Neural cell (in vitro differentiated cells): ENCODE measurements around the gene ADARB2. TPM values are rescaled to one million over a fixed set of nuclear protein-coding genes. Genes with fewer than 3 reads are reported as not detected.

Experiments
- H2AFZ ChIP-seq: fragments of 200-600, 300-800 bp; sonication (generic), shearing (Covaris generic); 2 replicates; pipeline ENCODE4 v1.6.0; 2014; ENCODE audit warnings: low read depth, mild to moderate bottlenecking, antibody characterized with exemption, low read length, moderate library complexity
- H3F3A ChIP-seq: fragments of 200-600 bp; shearing (Covaris generic); 2 replicates; pipeline ENCODE4 v1.6.1; 2016; ENCODE audit warnings: mild to moderate bottlenecking, moderate library complexity, mixed read lengths, antibody characterized with exemption, low read length; ENCODE audit not compliant: insufficient read depth, poor library complexity, severe bottlenecking
- H3K27ac ChIP-seq: fragments of 200-600, 300-800 bp; sonication (generic), shearing (Covaris generic); 2 replicates; pipeline ENCODE4 v1.5.1; 2014; ENCODE audit warnings: mild to moderate bottlenecking, low read length, moderate library complexity
- H3K27me3 ChIP-seq: fragments of 300-800, 200-600 bp; sonication (generic), shearing (Covaris generic); 2 replicates; pipeline ENCODE4 v1.6.0; 2014; ENCODE audit warnings: mild to moderate bottlenecking, low read depth, low read length, moderate library complexity; ENCODE audit not compliant: insufficient read depth
- H3K36me3 ChIP-seq: fragments of 300-800, 200-600 bp; sonication (generic), shearing (Covaris generic); 2 replicates; pipeline ENCODE4 v1.5.1; 2014; ENCODE audit warnings: mild to moderate bottlenecking, antibody characterized with exemption, low read length, moderate library complexity; ENCODE audit not compliant: insufficient read depth
- H3K4me2 ChIP-seq: fragments of 300-800, 200-600 bp; sonication (generic), shearing (Covaris generic); 2 replicates; pipeline ENCODE4 v1.6.0; 2014; ENCODE audit warnings: mild to moderate bottlenecking, low read length
- H3K4me3 ChIP-seq: fragments of 300-800, 200-600 bp; sonication (generic), shearing (Covaris generic); 2 replicates; pipeline ENCODE4 v1.5.1; 2014; ENCODE audit warnings: mild to moderate bottlenecking, low read length, moderate library complexity
- H3K79me2 ChIP-seq: fragments of 200-600 bp; shearing (Covaris generic); replicated peaks from 2 replicates; pipeline ENCODE4 v1.6.0; 2014; ENCODE audit warnings: mild to moderate bottlenecking, low read length, moderate library complexity; ENCODE audit not compliant: insufficient read depth
- H3K9ac ChIP-seq: fragments of 300-800, 200-600 bp; sonication (generic), shearing (Covaris generic); 2 replicates; pipeline ENCODE4 v1.6.1; 2016; ENCODE audit warnings: mild to moderate bottlenecking, low read length, mixed read lengths
- H3K9me2 ChIP-seq: fragments of 200-600 bp; shearing (Covaris generic); 2 replicates; pipeline ENCODE4 v1.6.1; 2016; ENCODE audit warnings: mild to moderate bottlenecking, low read length, mixed read lengths; ENCODE audit not compliant: insufficient read depth
- H3K9me3 ChIP-seq: fragments of 200-600, 300-800 bp; sonication (generic), shearing (Covaris generic); 2 replicates; pipeline ENCODE4 v1.6.1; 2016; ENCODE audit warnings: mild to moderate bottlenecking, mixed run types, low read length, moderate library complexity, mixed read lengths
- H4K20me1 ChIP-seq: fragments of 200-600 bp; shearing (Covaris generic); 2 replicates; pipeline ENCODE4 v1.6.1; 2016; ENCODE audit warnings: mild to moderate bottlenecking, mixed run types; ENCODE audit not compliant: insufficient read depth
- EP300 ChIP-seq: fragments of 450-650 bp; conservative IDR thresholded peaks from 2 replicates; pipeline ENCODE4 v1.6.1; 2014; ENCODE audit warnings: antibody characterized with exemption, mild to moderate bottlenecking, moderate library complexity; ENCODE audit not compliant: poor library complexity, severe bottlenecking
- EZH2 ChIP-seq: fragments of 200-600, 300-800 bp; shearing (Covaris generic), sonication (generic); IDR thresholded peaks from 2 replicates; pipeline ENCODE4 v1.6.1; 2014; ENCODE audit warnings: antibody characterized with exemption, low read length, borderline replicate concordance, mild to moderate bottlenecking; ENCODE audit not compliant: insufficient read depth, poor library complexity, severe bottlenecking
- MXI1 ChIP-seq: fragments of 450-650 bp; conservative IDR thresholded peaks from 2 replicates; pipeline ENCODE4 v1.6.1; 2014; ENCODE audit warnings: antibody characterized with exemption, mild to moderate bottlenecking; ENCODE audit not compliant: poor library complexity, severe bottlenecking
- POLR2AphosphoS5 ChIP-seq: IDR thresholded peaks from 2 replicates; pipeline ENCODE4 v1.6.1; 2012
- RAD21 ChIP-seq: fragments of 450-650 bp; conservative IDR thresholded peaks from 2 replicates; pipeline ENCODE4 v1.6.1; 2014; ENCODE audit warnings: antibody characterized with exemption, mild to moderate bottlenecking, moderate library complexity
- REST ChIP-seq: IDR thresholded peaks from 2 replicates; pipeline ENCODE4 v1.6.1; 2012; ENCODE audit warnings: borderline replicate concordance
- SMC3 ChIP-seq: fragments of 450-650 bp; conservative IDR thresholded peaks from 2 replicates; pipeline ENCODE4 v1.6.1; 2014; ENCODE audit warnings: antibody characterized with exemption, mild to moderate bottlenecking, moderate library complexity; ENCODE audit not compliant: poor library complexity
- TAF1 ChIP-seq: IDR thresholded peaks from 2 replicates; pipeline ENCODE4 v1.6.1; 2012; ENCODE audit warnings: low read depth
- polyA plus RNA-seq: library from polyadenylated mRNA; depleted of rRNA; stranded (reverse); fragments of >200 nt; gene quantifications from 2 replicates; pipeline ENCODE4 v1.2.3, GENCODE V29; 2014
- TF ChIP-seq, protein P1 (sequence below): fragments of 450-650 bp; IDR thresholded peaks from 2 replicates; pipeline ENCODE4 v1.5.1; 2014; ENCODE audit warnings: antibody characterized with exemption, mild to moderate bottlenecking, moderate library complexity; ENCODE audit not compliant: poor library complexity, severe bottlenecking

ADARB2 gene
- polyA plus RNA-seq, 1 donor from 2014 or later = 3.6 TPM

- TF ChIP-seq REST (no peak), TAF1 (no peak), EZH2 (no peak), POLR2AphosphoS5 (no peak)
These were observed 371.0 kb downstream of the ADARB2 start (continued) for GRCh38 chr10:1366322-1366691.

- H4K20me1 ChIP-seq = no peaks in the 10 kb centered on the region
- H3K4me2 ChIP-seq = no peak overlapping the region
- no peaks in the 10 kb centered on the region for H3K79me2 ChIP-seq
- H3F3A ChIP-seq = no peaks in the 10 kb centered on the region
- H2AFZ ChIP-seq = no peak overlapping the region
- TF ChIP-seq POLR2AphosphoS5 (no peak), TAF1 (no peak), RAD21 (no peak), EP300 (no peak), REST (no peak), MXI1 (no peak), SMC3 (no peak), EZH2 (no peak)
- TF ChIP-seq, protein P1, sequence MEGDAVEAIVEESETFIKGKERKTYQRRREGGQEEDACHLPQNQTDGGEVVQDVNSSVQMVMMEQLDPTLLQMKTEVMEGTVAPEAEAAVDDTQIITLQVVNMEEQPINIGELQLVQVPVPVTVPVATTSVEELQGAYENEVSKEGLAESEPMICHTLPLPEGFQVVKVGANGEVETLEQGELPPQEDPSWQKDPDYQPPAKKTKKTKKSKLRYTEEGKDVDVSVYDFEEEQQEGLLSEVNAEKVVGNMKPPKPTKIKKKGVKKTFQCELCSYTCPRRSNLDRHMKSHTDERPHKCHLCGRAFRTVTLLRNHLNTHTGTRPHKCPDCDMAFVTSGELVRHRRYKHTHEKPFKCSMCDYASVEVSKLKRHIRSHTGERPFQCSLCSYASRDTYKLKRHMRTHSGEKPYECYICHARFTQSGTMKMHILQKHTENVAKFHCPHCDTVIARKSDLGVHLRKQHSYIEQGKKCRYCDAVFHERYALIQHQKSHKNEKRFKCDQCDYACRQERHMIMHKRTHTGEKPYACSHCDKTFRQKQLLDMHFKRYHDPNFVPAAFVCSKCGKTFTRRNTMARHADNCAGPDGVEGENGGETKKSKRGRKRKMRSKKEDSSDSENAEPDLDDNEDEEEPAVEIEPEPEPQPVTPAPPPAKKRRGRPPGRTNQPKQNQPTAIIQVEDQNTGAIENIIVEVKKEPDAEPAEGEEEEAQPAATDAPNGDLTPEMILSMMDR = no peak
- no peaks in the 10 kb centered on the region for H3K36me3 ChIP-seq
- H3K9me2 ChIP-seq = no peaks in the 10 kb centered on the region
- no peaks in the 10 kb centered on the region for H3K9me3 ChIP-seq
- H3K9ac ChIP-seq = no peak overlapping the region
- no peaks in the 10 kb centered on the region for H3K27me3 ChIP-seq
- no peak overlapping the region for H3K27ac ChIP-seq
- H3K4me3 ChIP-seq = no peak overlapping the region
These were observed 371.6 kb downstream of the ADARB2 start for GRCh38 chr10:1365540-1366321.
